ENCODE results near the gene CDS2.

Gene CDS2

DNA sequence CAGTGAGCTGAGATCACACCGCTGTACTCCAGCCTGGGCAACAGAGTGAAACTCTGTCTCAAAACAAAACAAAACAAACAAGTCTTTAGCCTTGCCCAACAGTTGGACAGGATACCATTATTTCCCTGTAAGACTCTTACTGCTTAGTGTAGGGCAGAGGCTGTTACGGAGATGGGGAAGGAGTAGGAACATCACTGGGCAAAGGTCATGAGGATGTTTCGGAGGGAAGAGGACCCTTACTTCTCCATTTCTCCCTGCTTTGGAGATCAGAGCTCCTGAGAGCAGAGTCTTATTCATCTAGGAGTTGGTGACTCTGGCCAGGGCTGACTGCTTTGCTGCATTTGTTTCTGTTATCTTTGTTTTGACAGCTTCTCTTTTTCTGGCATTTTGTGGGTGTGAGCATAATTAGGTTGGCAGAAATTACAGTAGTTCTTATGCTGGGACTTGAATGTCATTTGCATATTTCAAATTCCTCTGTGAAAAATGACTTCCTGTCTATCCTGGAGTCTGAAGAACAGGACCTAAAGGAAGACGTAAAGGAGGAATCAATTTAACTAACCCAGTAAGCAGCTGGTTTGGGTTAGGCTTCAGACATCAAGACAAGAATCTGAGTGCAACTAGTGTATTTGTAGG, 89.0 kb downstream of the CDS2 start:
- DNase-seq, result no peak

DNA sequence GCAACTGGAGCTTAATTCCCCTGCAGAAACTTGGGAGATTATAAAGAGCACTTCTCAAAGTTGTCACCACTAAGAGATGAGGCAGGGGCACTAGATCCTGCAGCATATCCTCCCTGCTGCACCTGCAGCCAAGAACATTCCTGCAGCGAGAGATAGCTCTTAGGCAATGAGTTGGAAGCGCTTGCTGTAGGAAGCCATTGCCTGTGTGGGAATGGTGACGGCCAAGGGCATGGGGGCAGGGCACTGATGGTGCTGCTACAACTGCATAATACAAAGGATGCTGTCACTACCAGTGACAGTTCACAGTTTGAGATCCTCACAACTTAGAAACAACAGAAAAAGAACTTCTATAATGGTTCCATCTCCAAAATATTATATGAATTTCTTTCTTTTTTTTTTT, 89.9 kb downstream of the CDS2 start:
- DNase-seq, result no peak

DNA sequence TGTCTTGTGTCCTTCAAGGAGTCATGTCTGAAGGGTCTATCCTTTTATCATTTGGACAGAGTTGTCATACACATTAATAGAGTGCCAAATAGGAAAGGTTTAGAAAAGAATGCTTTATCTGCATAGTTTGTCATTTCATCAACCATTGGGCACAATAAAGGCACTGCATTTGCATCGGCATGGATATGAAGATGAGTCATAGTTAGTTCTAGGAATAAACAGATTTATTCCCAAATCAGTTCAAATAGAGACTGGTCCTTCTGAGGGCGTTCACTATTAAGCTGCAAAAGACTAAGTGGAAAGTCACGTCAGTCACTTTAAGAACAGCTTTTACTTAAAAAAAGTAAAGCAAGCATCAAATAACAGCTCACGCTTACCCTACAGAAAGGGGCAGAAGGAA, 90.8 kb downstream of the CDS2 start:
- DNase-seq, result no peak

DNA sequence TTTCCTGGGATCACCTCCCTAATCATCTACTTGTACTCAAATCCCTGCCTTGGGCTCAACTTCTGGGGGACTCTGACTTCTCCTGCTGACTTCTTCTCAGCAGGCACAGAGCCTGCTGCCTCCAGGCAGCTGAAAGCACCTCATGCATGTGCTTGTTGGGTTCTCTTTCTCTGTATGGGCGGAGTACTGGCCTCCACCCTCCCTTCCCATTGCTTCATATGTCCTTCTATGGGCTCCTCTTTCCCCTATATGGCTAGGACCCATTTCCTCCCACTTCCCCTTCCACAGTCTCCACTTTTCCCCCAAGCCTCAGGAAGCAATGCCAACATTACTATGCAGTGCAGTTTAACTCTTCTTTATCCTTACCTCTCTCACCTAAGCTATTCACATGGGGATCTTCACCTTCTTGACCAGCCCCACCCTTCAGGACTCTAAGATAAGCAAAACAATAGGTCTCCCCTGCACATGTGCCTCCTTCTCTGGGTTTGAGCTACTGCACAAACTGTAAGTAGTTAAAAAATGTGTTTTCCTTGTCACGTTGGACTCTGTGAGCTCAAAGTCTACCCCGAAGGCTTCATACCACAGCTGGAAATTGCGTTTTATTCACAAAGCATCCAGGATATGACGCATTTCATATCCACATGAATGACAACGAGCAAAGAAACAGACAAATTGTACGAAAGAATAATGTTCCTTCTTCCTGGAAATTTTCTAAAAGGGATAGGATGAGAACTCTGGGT, 93.7 kb downstream of the CDS2 start:
- DNase-seq, result no peak

DNA sequence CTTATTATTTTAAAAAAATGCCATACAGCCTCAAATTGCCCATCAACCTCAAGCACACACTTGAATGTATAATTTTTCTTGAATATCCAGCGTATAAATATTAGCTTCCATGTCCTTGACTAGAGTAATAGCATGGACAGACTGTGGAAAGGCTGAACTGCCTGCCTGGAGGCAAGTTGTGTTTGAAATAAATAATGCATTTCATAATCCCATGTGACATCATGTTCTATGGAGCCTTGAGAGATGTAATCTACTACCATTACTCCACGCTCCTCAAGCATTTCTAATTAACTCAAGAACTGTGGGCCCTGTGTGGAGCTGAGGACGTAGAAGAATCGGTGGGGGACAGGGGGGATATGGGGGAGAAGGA, 94.2 kb downstream of the CDS2 start:
- no peak for DNase-seq

DNA sequence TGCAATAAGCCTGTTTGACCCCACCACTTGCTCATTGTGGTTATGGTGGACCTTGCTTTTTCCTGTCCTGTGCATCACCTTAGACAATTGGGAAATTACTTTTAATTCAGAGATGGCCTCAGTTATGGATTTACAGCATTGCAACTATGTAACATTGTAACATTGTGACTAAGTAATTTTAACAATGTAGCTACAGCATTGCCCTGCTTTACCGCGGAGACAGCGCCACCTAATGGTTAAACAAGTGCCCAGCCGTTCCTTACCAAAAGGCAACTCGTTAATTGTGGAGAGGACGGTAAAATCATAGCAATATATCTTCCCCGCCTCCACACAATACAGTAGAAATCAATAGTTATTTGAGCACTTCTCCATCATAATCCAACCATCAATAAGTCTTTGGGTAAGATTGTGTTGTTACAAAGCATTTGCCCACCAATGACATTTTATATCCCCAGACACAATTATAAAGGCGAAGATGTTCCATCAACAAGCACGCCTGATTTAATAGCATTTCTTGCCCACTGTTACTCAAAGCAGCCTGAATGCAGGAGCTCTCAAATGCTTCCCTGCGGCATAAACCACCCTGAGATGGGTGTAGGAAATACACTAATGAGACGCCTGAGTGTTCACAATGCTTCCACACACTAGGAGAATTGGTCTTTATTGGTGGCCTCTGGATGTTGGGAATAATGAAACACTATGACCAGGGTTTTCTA, 96.3 kb downstream of the CDS2 start:
- peak; percentile 7 for DNase-seq

DNA sequence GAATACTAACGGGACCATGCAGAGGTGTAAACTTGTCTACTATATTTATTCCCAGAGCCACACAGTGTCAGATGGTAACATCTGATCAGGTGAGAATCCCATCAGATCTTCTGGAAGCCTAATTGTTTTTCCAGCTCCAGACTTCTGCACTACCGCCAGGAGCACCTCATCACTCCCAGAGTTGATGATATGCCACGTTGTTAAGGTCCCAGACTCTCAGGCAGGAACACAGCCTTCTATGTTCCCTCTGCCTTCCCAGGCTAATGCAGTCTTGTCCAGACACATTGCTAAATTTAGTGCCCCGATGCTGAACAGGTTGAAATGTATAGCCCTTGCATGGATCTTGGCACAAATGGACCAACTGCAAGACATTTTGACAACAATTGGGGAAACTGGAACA, 103.7 kb downstream of the CDS2 start:
- no peak for DNase-seq

DNA sequence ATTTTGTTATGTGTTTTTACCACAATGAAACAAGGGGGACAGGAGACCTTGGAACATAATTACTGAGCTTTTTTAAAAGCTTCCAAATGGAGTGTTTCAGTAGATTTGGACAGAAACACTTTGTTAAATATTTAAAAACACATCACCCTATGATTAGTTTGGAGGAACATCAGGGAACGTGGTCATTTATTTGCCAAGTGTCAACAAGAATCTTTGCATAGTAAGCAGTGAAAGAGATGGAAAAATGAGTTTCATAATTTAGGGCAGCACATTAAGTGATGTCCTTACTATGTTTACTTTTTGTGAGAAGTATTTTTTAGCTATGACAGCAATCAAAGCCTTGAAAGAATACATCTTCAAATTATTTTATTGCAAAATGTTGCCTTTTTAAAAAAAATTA, 107.3 kb downstream of the CDS2 start:
- DNase-seq, result no peak

DNA sequence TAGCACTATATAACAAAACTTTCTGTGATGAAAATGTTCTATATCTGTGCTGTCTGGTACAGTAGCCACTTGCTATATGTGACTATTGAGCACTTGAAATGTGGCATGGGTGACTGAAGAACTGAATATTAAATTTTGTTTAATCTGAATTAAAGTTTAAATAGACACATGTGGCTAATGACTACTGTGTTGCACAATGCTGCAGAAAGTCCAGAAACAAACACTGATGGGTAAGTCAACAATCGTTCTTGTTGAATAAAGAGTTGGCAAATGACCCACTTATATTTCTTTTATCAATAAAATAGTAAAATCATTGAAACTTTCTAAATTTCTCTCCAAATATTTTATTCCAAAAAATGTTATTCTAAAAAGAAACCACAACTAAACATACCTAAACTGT, 108.2 kb downstream of the CDS2 start:
- no peak for DNase-seq
